HCT116 (cell line): Measurements from ENCODE around the gene TJP1. TPM values are rescaled to one million over a fixed set of nuclear protein-coding genes. Genes with fewer than 3 reads are reported as not detected.
A peak's percentile ranks its signal among the peaks of the same experiment; 100 is the strongest.

ENCODE experiments used
- ATAC-seq: fragments of 200-7000 bp; cut with Tn5 transposase; 2 replicates; pipeline ENCODE4 v1.9.1; 2020; ENCODE audit warnings: mild to moderate bottlenecking, moderate library complexity
- BruUV-seq: library from RNA; stranded (reverse); fragments of 400-500 nt; replicated peaks from 2 replicates; lab custom pipeline; 2021; lab: Mats Ljungman, UMichigan
- CTCF ChIA-PET: fragments of 300-600 bp; sonication (Branson Sonifier 250); formaldehyde crosslinking; loops from one replicate; lab custom pipeline; 2021; ENCODE audit warnings: antibody characterized with exemption; lab: Charles Lee
- POLR2A ChIA-PET: fragments of 300-600, 350-600 bp; sonication (Branson Sonifier 250); formaldehyde crosslinking; loops from one replicate; lab custom pipeline; 2021; ENCODE audit warnings: antibody characterized with exemption; lab: Charles Lee
- RAD21 ChIA-PET, 2 experiments: fragments of 300-600 bp; sonication (Branson Sonifier 250); formaldehyde crosslinking; loops; one replicate each; lab custom pipeline; 2023; ENCODE audit warnings: low total read pairs in 2 of 2; ENCODE audit not compliant: uncharacterized antibody in 2 of 2, unreplicated experiment in 2 of 2, low non-redundant PET in 1 of 2; lab: Charles Lee
- DNase-seq: peaks from one replicate; pipeline ENCODE4 v3.0.0-alpha.2; 2010; ENCODE audit warnings: low read depth, low spot score
- H2AFZ ChIP-seq: fragments of 200-600 bp; shearing (Covaris generic), sonication (generic); 2 replicates; pipeline ENCODE4 v1.6.1; 2017; ENCODE audit warnings: low read depth, mixed run types, mixed read lengths, antibody characterized with exemption, low read length; ENCODE audit not compliant: poor library complexity, severe bottlenecking
- H3K27ac ChIP-seq: 2 replicates; pipeline ENCODE4 v1.5.1; 2012; ENCODE audit warnings: low read depth, low read length
- H3K27me3 ChIP-seq: fragments of 200-600 bp; sonication (generic); 2 replicates; pipeline ENCODE4 v1.6.1; 2016; ENCODE audit warnings: mixed run types, low read length, mixed read lengths; ENCODE audit not compliant: insufficient read depth
- H3K36me3 ChIP-seq, 2 experiments: fragments of 200-500 bp in 1 of 2; fragments of 200-600 bp in 1 of 2; sonication (Bioruptor generic) in 1 of 2; sonication (generic) in 1 of 2; 2 replicates each; pipeline versions ENCODE4 v1.5.1 to v1.6.1; 2014 to 2016; ENCODE audit warnings: low read length in 2 of 2, inconsistent platforms in 1 of 2, mixed read lengths in 1 of 2, mixed run types in 1 of 2; ENCODE audit not compliant: insufficient read depth in 2 of 2, control insufficient read depth in 1 of 2
- H3K4me1 ChIP-seq, 2 experiments: fragments of 200-600 bp in 1 of 2; sonication (generic) in 1 of 2; 2 replicates each; pipeline versions ENCODE4 v1.5.1 to v1.6.1; 2012 to 2017; ENCODE audit warnings: low read length in 2 of 2, inconsistent platforms in 1 of 2, mild to moderate bottlenecking in 1 of 2, mixed read lengths in 1 of 2, mixed run types in 1 of 2, moderate library complexity in 1 of 2; ENCODE audit not compliant: insufficient read depth in 2 of 2, control insufficient read depth in 1 of 2
- H3K4me2 ChIP-seq: fragments of 200-600 bp; sonication (generic); 2 replicates; pipeline ENCODE4 v1.6.1; 2017; ENCODE audit warnings: mixed run types, low read length, mixed read lengths
- H3K4me3 ChIP-seq, 2 experiments: fragments of 200-600 bp in 1 of 2; sonication (generic) in 1 of 2; replicated peaks in 1 of 2; 2 replicates each; pipeline ENCODE4 v1.5.1; 2011 to 2016; ENCODE audit warnings: low read length in 2 of 2, control low read depth in 1 of 2, low read depth in 1 of 2, mild to moderate bottlenecking in 1 of 2, mixed read lengths in 1 of 2, mixed run types in 1 of 2
- H3K79me2 ChIP-seq: fragments of 200-600 bp; sonication (generic); 2 replicates; pipeline ENCODE4 v1.6.1; 2017; ENCODE audit warnings: mild to moderate bottlenecking, mixed run types, low read length, moderate library complexity, mixed read lengths; ENCODE audit not compliant: insufficient read depth
- H3K9ac ChIP-seq: fragments of 200-600 bp; sonication (generic); 2 replicates; pipeline ENCODE4 v1.6.1; 2016; ENCODE audit warnings: low read length, mixed read lengths
- H3K9me2 ChIP-seq: fragments of 200-600 bp; sonication (generic), shearing (Covaris generic); 2 replicates; pipeline ENCODE4 v1.6.1; 2017; ENCODE audit warnings: mixed run types, mild to moderate bottlenecking, moderate library complexity; ENCODE audit not compliant: insufficient read depth
- H3K9me3 ChIP-seq, 2 experiments: fragments of 200-500 bp in 1 of 2; fragments of 200-600 bp in 1 of 2; sonication (Bioruptor generic) in 1 of 2; sonication (generic) in 1 of 2; 2 replicates each; pipeline ENCODE4 v1.6.1; 2014 to 2017; ENCODE audit warnings: low read length in 2 of 2, mixed read lengths in 2 of 2, inconsistent platforms in 1 of 2, low read depth in 1 of 2, mild to moderate bottlenecking in 1 of 2, mixed run types in 1 of 2, moderate library complexity in 1 of 2; ENCODE audit not compliant: control insufficient read depth in 1 of 2, insufficient read depth in 1 of 2
- H4K20me1 ChIP-seq: fragments of 200-600 bp; sonication (generic), shearing (Covaris generic); 2 replicates; pipeline ENCODE4 v1.6.1; 2017; ENCODE audit warnings: mixed run types, mild to moderate bottlenecking, moderate library complexity; ENCODE audit not compliant: insufficient read depth
- SRF ChIP-seq: IDR thresholded peaks from 2 replicates; pipeline ENCODE4 v1.6.1; 2012; ENCODE audit warnings: low read depth
- intact Hi-C: fragments of 100-400 bp; cut with micrococcal nuclease; formaldehyde crosslinking; loops from 2 replicates; pipeline ENCODE4 v1.10.0; 2022
- total RNA-seq: library from RNA; stranded (reverse); gene quantifications from one replicate; pipeline ENCODE4 v1.2.1, GENCODE V29; 2021; ENCODE audit not compliant: unreplicated experiment
- TF ChIP-seq, protein P1 (sequence below): IDR thresholded peaks from 2 replicates; pipeline ENCODE4 v1.6.1; 2012; ENCODE audit warnings: low read depth
- TF ChIP-seq, protein P2 (sequence below): IDR thresholded peaks from 2 replicates; pipeline ENCODE4 v1.6.1; 2012

Gene TJP1
- total RNA-seq, 1 experiment from 2014 or later = 83.6 TPM

DNA sequence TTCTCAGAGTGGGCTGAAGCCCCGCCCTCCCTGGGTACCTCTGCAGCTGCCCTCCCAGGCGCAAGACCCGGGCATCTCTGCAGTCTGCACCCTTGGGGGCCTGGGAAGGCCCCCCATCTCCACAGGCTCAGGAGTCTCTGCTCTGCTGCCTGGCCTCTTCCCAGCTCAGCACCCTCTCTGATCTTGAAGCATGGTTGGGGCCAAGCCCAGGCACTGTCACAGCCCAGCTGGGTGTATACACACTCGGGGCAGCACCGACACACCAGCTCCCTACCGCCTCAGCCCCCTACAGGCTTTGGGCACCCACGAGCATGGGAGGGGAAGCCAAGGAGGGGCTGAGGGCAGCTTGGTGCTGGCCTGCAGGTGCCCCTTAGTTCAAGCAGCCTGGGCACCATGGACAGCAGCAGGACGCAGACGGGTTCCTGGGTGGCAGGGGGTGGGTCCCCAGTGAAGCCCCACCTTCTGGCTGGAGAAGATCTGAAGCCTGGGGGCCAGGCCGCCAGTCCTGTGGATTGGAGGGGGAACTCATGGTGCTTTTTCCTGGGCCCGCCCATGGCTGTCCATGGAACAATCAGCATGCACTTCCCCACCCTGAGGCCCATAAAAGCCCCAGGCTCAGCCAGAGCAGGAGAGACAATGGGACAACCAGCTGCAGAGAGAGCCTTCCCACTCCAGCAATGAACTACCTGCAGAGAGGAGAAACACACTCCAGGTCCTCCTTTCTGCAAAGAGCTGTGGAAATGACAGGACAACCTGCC is 170.6 kb downstream of the TJP1 start:
- POLR2A ChIA-PET = no interaction called here
- H4K20me1 ChIP-seq = no peaks in the 10 kb centered on the region
- no peak for TF ChIP-seq SRF
- TF ChIP-seq, protein P1, sequence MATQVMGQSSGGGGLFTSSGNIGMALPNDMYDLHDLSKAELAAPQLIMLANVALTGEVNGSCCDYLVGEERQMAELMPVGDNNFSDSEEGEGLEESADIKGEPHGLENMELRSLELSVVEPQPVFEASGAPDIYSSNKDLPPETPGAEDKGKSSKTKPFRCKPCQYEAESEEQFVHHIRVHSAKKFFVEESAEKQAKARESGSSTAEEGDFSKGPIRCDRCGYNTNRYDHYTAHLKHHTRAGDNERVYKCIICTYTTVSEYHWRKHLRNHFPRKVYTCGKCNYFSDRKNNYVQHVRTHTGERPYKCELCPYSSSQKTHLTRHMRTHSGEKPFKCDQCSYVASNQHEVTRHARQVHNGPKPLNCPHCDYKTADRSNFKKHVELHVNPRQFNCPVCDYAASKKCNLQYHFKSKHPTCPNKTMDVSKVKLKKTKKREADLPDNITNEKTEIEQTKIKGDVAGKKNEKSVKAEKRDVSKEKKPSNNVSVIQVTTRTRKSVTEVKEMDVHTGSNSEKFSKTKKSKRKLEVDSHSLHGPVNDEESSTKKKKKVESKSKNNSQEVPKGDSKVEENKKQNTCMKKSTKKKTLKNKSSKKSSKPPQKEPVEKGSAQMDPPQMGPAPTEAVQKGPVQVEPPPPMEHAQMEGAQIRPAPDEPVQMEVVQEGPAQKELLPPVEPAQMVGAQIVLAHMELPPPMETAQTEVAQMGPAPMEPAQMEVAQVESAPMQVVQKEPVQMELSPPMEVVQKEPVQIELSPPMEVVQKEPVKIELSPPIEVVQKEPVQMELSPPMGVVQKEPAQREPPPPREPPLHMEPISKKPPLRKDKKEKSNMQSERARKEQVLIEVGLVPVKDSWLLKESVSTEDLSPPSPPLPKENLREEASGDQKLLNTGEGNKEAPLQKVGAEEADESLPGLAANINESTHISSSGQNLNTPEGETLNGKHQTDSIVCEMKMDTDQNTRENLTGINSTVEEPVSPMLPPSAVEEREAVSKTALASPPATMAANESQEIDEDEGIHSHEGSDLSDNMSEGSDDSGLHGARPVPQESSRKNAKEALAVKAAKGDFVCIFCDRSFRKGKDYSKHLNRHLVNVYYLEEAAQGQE = peak; percentile 42
- TF ChIP-seq, protein P2, sequence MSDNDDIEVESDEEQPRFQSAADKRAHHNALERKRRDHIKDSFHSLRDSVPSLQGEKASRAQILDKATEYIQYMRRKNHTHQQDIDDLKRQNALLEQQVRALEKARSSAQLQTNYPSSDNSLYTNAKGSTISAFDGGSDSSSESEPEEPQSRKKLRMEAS = no peak
- no peak overlapping the region for H3K27ac ChIP-seq
- H2AFZ ChIP-seq = no peak overlapping the region
- DNase-seq (no peak), ATAC-seq (no peak)
- peaks cover 1 to 4% of the 10 kb centered on the region in 2 experiments; a peak in 3 of 4 replicates for H3K4me1 ChIP-seq
- no peaks in the 10 kb centered on the region for H3K27me3 ChIP-seq
- intact Hi-C loops = loop anchor here (5.0 kb wide), 1 partner anchor 34 kb away; no protein-coding TSS in a partner anchor
- no TSS peak for BruUV-seq
- no peak overlapping the region for H3K4me3 ChIP-seq
- no peaks in the 10 kb centered on the region for H3K36me3 ChIP-seq
- RAD21 ChIA-PET = no interaction called here
- CTCF ChIA-PET = no interaction called here
- H3K4me2 ChIP-seq = no peak overlapping the region
- no peaks in the 10 kb centered on the region for H3K79me2 ChIP-seq
- no peaks in the 10 kb centered on the region for H3K9me2 ChIP-seq
- no peaks in the 10 kb centered on the region for H3K9me3 ChIP-seq
- H3K9ac ChIP-seq = no peak overlapping the region
